HG03064 (cell line): ENCODE measurements around the gene SFSWAP.

Source experiments
- ATAC-seq: cut with Tn5 transposase; IDR thresholded peaks from one replicate; pipeline ENCODE4 v1.9.1; 2021; ENCODE audit warnings: low read depth; ENCODE audit not compliant: unreplicated experiment

The SFSWAP gene

GRCh38 chr12:131783915-131784541 is 73.1 kb downstream of the SFSWAP start:
- peak; percentile 62 for ATAC-seq

GRCh38 chr12:131784909-131785762 is 74.2 kb downstream of the SFSWAP start:
- ATAC-seq = no peak

- no peak for ATAC-seq
These were observed 75.0 kb downstream of the SFSWAP start for GRCh38 chr12:131785763-131786330.

- no peak for ATAC-seq
These were observed 75.4 kb downstream of the SFSWAP start for GRCh38 chr12:131786331-131786730.

GRCh38 chr12:131787143-131787660 is 76.3 kb downstream of the SFSWAP start:
- no peak for ATAC-seq

DNA sequence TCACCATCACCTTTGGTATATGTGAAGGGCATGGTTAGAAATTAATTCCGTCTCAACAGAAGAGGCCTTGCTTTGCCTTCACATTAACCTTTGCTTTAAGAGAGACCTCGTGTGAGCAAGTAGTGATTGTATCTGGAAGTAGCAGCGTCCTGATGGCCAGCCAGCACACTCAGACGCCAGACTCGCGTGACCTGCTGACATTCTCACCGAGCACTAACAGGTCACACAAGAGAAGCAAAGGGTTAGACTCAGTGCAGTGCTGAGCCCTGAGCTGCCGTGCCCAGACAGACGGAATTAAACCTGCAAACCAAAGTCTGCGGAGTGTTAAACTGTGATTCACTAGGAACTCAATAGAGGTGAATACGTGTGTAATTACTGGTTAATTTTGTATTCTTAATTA is 77.2 kb downstream of the SFSWAP start:
- no peak for ATAC-seq

DNA sequence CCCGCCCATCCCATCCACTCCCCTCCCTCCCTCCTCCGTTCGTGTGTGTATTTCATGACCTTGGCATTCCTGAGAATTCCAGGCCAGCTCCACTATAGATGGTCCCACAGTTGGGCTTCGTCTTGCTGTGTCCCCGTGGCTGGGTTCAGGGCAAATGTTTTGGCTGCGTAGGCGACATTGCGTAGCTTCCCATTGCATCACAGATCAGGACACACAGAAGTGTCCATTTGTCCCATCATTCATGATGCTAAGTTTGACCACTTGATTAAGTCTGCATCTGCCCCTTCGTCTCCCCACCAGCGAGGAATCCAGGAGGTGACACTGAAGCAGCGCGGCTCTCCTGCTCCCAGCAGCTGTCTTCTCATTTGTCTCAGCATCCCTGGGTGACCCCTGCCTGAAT is 78.7 kb downstream of the SFSWAP start:
- no peak for ATAC-seq

GRCh38 chr12:131793243-131794022 is 82.5 kb downstream of the SFSWAP start:
- ATAC-seq = no peak

DNA sequence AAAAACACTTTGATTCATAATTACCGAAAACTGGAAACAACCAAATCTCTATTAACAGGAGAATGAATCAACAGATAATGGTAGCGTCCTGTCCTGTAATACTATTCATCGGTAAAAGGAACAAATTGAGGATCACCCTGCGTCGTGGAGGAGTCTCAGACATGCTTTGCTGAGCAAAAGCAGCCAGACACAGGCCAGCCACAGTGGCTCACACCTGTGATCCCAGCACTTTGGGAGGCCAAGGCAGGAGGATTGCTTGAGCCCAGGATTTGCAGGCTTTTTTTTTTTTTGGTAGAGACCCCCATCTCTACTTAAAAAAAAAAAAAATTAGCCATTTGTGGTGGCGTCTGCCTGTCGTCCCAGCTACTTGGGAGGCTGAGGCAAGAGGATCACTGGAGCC is 83.2 kb downstream of the SFSWAP start:
- ATAC-seq = no peak

DNA sequence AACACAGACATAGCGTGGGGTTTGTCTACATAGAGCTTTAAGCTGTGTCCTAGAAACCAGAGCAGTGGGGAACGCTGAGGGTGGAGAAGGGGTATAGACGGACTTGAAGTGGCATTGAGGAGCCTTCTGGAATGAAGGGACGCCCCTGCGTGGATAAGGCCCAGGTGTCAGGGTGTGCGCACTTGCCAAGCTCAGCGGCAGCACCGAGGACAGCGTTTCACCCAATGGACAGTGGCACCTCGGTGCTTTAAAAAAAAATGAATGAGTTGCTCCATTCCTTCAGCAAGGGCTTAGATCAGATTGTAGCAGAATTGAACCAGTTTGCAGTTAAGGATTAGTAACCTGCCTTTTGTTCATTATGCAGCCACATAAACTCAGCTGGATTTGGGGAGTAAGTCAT is 83.7 kb downstream of the SFSWAP start:
- no peak for ATAC-seq

- ATAC-seq = no peak
These were observed 84.2 kb downstream of the SFSWAP start for GRCh38 chr12:131795064-131795463.

GRCh38 chr12:131795690-131796410 is 85.0 kb downstream of the SFSWAP start:
- ATAC-seq = no peak

- no peak for ATAC-seq
These were observed 85.5 kb downstream of the SFSWAP start for GRCh38 chr12:131796411-131796736.

DNA sequence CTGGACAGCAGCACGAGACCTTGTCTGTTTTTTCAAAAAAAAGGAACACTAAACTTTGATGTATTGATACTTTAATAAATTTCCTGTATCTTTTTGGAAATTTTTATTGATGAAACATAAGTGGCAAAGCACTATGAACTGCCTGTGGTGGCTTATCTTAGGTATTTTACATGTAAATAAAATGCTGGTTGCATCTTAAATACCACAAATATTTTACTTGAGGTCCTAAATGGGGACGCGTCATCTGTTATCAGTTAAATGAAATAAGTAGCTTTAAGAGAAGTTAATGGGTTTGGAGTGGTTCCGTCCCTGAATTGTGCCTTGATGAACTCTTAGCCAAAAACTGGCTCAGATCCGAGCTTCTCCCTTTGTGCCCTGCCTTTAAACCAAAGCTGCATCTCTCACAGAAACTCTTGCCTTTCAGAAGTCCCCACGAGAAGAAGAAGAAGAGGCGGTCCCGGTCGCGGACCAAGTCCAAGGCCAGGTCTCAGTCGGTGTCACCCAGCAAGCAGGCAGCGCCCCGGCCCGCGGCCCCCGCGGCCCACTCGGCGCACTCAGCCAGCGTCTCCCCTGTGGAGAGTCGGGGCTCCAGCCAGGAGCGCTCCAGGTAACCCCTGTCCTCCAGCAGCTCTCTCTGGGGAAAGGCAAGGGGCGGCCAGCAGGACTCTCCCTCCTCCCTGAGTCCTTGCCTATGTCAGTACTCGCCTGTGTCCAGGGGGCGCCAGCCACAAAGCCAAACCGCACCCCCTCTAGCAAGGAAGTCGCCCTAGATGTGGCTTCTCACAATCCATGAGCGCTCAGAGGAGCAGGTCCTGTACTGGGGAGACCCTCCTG is 86.1 kb downstream of the SFSWAP start:
- ATAC-seq = no peak

GRCh38 chr12:131797588-131797934 is 86.7 kb downstream of the SFSWAP start:
- ATAC-seq = no peak

GRCh38 chr12:131799195-131799594 is 88.3 kb downstream of the SFSWAP start:
- ATAC-seq = no peak

DNA sequence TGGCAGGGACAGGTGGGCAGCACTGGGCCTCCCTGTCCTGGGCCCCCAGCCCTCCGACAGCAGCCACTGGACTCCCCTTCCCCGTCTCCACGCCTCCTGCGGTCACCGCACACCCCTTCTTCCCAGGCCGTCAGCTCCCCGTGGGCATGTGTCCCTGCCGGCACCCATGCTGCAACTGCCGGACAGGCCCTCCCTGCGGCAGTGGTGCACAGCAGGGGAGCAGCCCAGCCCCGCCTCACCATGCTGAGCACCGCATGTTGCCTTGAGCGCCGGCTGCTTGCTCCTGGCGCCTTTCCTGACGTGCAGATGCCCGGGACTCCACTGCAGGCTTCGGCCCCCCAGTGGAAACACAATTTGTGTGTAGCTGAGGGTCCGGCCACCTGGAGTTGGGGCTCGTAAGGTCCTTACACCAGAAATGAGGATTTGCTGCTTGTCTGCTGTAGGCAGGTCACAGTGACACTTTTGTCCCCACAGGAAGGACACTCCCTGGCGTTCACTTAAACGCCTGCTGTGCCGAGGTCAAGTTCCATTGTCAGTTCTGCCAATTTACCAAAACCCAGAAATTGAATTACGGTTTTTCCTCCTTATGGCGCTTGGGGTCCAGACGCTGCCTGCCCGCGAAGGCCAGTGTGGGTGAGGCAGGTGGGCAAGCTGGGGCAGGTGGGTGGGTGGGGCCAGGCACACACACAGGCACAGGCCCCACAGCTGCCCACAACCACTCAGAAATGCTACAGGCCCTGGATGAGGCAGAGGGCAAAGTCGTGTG is 89.1 kb downstream of the SFSWAP start:
- no peak for ATAC-seq

DNA sequence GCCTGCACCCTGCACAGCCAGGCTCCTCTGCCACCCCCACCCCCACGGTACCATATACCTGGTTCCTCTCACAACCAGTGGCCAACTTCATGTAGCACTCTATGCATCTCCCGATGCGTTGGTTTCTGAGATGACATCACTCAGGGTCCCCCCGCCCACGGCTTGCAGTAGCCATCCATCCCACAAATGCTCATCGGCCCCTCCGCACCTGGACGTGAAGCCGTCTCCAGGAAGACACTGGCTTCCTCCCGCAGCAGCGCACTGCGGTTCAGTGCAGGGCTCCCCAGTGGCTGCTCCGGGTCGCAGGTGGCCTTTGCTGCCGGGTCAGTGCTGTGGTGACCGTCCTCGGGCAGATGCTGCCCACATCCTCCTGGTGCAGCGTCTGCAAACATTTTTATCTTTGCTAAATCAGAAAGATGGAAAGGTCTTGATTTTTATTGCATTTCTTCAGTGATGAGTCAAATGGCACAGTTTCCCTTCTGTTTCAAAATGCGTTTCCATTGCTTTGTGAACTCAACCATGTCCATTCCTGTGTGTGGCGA is 89.8 kb downstream of the SFSWAP start:
- ATAC-seq = no peak
